Suprapubic skin (tissue), 4 donors: ENCODE measurements around the gene ATP2C2.

Experiments
- EP300 ChIP-seq: sonication (generic); formaldehyde crosslinking; IDR thresholded peaks from one replicate; pipeline ENCODE4 v1.6.1; 2017; ENCODE audit warnings: antibody characterized with exemption
- POLR2A ChIP-seq, 2 donors: fragments of 450-650 bp; IDR thresholded peaks; one replicate each; pipeline ENCODE4 v1.6.1; 2017; ENCODE audit warnings: antibody characterized with exemption in 2 of 2, mild to moderate bottlenecking in 2 of 2, moderate library complexity in 2 of 2
- POLR2AphosphoS5 ChIP-seq, 3 donors: sonication (generic); formaldehyde crosslinking; IDR thresholded peaks; one replicate each; pipeline ENCODE4 v1.6.1; 2017; ENCODE audit warnings: antibody characterized with exemption in 3 of 3
- TF ChIP-seq, protein P1 (sequence below), 2 donors: fragments of 200-600 bp in 1 of 2; fragments of 450-650 bp in 1 of 2; sonication (generic) in 1 of 2; IDR thresholded peaks; one replicate each; pipeline ENCODE4 v1.5.1; 2016 to 2019; ENCODE audit warnings: antibody characterized with exemption in 2 of 2, mild to moderate bottlenecking in 1 of 2, moderate library complexity in 1 of 2

DNA sequence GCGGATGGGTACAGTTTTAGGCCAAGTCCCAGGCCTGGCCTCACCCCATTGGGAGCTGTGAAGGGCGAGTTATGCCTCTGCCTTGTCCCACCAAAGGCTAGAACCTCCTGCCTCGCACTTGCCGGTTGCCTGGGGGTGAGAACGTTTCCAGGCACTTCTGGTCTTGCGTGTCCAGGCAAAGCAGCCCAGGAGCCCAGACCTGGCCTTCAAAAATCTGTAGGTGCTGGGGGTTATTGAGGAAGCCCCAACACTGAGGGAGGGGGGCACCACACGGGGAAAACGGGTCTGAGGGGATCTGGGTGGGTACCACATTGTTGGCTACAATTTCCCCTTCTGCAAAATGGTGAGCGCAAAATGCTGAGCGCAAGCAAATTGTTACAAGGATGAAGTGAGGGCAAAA is 12.2 kb upstream of the ATP2C2 start:
- TF ChIP-seq, protein P1, sequence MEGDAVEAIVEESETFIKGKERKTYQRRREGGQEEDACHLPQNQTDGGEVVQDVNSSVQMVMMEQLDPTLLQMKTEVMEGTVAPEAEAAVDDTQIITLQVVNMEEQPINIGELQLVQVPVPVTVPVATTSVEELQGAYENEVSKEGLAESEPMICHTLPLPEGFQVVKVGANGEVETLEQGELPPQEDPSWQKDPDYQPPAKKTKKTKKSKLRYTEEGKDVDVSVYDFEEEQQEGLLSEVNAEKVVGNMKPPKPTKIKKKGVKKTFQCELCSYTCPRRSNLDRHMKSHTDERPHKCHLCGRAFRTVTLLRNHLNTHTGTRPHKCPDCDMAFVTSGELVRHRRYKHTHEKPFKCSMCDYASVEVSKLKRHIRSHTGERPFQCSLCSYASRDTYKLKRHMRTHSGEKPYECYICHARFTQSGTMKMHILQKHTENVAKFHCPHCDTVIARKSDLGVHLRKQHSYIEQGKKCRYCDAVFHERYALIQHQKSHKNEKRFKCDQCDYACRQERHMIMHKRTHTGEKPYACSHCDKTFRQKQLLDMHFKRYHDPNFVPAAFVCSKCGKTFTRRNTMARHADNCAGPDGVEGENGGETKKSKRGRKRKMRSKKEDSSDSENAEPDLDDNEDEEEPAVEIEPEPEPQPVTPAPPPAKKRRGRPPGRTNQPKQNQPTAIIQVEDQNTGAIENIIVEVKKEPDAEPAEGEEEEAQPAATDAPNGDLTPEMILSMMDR (IDR thresholded peaks at IDR 0.05), result no peak
- TF ChIP-seq EP300, result no peak
- TF ChIP-seq POLR2A (IDR thresholded peaks at IDR 0.05), result no peak
- TF ChIP-seq POLR2AphosphoS5 (IDR thresholded peaks at IDR 0.05), result no peak
